ENCODE results near the gene PRDM13. TPM values are rescaled to one million over a fixed set of nuclear protein-coding genes. Genes with fewer than 3 reads are reported as not detected.

Gene PRDM13
- polyA plus RNA-seq, 3 donors from 2014 or later, result not detected

DNA sequence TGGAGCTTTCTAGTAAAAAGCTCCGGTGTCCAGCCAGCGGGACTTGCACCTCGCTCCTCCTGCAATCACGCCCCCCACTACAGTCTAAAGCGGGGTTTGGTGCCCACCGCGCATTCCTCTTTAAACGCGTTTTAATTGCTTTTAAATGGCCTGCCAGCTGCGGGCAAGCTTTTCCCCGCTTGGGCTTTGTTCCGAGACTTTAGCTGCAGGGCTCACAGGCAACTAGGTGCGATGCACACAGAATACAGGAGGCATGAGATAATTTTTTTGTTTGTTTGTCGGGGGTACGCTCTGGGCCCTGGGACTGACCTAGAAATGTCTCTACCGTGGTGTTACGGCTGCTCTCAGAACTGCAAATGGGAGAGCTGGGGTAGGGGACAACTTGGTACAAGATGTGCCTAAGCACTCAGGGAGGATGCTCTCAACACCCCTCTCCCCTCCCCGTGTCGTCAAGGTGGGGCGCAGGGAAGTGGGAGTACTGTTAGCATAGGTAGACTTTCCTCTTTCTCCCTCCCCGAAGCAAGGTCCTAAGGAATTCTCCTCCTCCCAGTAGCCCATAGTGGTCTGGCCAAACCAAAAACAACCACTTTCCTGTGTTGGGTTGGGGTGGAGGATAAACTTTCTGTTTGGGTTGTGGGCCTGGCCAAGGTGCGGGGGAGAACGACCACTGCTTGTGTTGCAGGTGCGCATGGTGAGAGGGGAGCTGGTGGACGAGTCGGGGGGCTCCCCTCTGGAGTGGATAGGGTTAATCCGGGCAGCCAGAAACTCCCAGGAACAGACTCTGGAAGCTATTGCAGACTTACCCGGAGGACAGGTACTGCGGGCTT, 1.6 kb downstream of the PRDM13 start:
- H3K4me1 Mint-ChIP-seq, result peaks cover 36 to 62% of the 10 kb centered on the region in 2 donors
- no peak overlapping the region for H3K27ac Mint-ChIP-seq
- DNase-seq, result no peak
- peaks cover 28 to 58% (median 53%) of the 10 kb centered on the region in 3 donors for H3K27me3 Mint-ChIP-seq (ENCODE audit: low read depth in 3 of 3)
- peaks cover 0 to 4% (median 0%) of the 10 kb centered on the region in 3 donors for H3K36me3 Mint-ChIP-seq
- peaks cover 0 to 24% (median under 1%) of the 10 kb centered on the region in 6 donors for H3K9me3 Mint-ChIP-seq
- H3K4me3 Mint-ChIP-seq, result peak overlapping the region in 2 of 5 donors; percentile 49 to 59

DNA sequence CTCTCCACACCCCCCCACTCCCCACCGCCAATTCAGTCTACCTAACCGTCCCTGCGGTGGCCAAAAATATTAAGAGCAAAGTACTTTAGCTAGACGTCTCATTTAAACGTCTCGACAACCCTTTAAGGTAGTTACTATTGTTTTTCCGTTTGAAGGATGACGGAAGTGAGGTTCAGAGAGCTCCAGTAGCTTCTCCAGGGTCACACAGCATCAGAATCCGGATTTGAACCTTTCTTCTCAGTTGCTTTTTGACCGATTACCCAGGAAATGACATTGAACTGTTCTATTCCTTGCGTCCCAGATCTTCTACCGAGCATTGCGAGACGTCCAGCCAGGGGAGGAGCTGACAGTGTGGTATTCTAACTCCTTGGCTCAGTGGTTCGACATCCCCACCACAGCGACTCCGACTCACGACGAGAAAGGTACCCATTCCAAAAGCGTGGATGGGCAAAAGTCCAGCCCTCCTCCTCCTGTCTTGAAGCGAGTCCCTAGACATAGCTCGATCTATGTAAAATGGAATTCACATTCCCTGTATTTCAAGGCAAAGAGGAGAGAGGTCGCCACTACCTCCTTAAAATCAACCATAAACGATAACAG, 2.4 kb downstream of the PRDM13 start:
- Mint-ChIP-seq H3K27ac (no peak overlapping the region), H3K4me3 (peak overlapping the region in 3 of 5 donors; percentile 2 to 45 (median 34)), H3K4me1 (peaks cover 29 to 54% of the 10 kb centered on the region in 2 donors), H3K36me3 (peaks cover 0 to 4% (median 0%) of the 10 kb centered on the region in 3 donors), H3K27me3 (ENCODE audit: low read depth in 3 of 3) (peaks cover 26 to 54% (median 46%) of the 10 kb centered on the region in 3 donors), H3K9me3 (peaks cover 0 to 24% (median under 1%) of the 10 kb centered on the region in 6 donors)
- no peak for DNase-seq

- peaks cover 16 to 51% (median 46%) of the 10 kb centered on the region in 3 donors for H3K27me3 Mint-ChIP-seq (ENCODE audit: low read depth in 3 of 3)
- H3K9me3 Mint-ChIP-seq, result peaks cover 0 to 24% (median under 1%) of the 10 kb centered on the region in 6 donors
- H3K4me1 Mint-ChIP-seq, result peaks cover 27 to 52% of the 10 kb centered on the region in 2 donors
- H3K4me3 Mint-ChIP-seq, result peak overlapping the region in 4 of 5 donors; percentile 10 to 74 (median 42)
- no peak for DNase-seq
- no peak overlapping the region for H3K27ac Mint-ChIP-seq
- peaks cover 0 to 4% (median 0%) of the 10 kb centered on the region in 3 donors for H3K36me3 Mint-ChIP-seq
Measured at GRCh38 chr6:99609905-99610489, 3.4 kb downstream of the PRDM13 start.

GRCh38 chr6:99611148-99611547, 4.5 kb downstream of the PRDM13 start:
- Mint-ChIP-seq H3K27me3 (ENCODE audit: low read depth in 3 of 3) (peaks cover 10 to 49% (median 43%) of the 10 kb centered on the region in 3 donors), H3K9me3 (peaks cover 0 to 22% (median under 1%) of the 10 kb centered on the region in 6 donors), H3K4me1 (peaks cover 26 to 51% of the 10 kb centered on the region in 2 donors), H3K4me3 (peak overlapping the region in 2 of 5 donors; percentile 18 to 41), H3K27ac (no peak overlapping the region), H3K36me3 (peaks cover 0 to 2% (median 0%) of the 10 kb centered on the region in 3 donors)
- DNase-seq, result no peak

GRCh38 chr6:99612551-99613408, 6.1 kb downstream of the PRDM13 start:
- Mint-ChIP-seq H3K36me3 (no peaks in the 10 kb centered on the region), H3K4me3 (peak overlapping the region; percentile 29 to 73 (median 44)), H3K9me3 (peaks cover 0 to 22% (median 1%) of the 10 kb centered on the region in 6 donors), H3K27ac (no peak overlapping the region), H3K27me3 (ENCODE audit: low read depth in 3 of 3) (peaks cover 12 to 55% (median 41%) of the 10 kb centered on the region in 3 donors), H3K4me1 (peaks cover 22 to 40% of the 10 kb centered on the region in 2 donors)
- no peak for DNase-seq

GRCh38 chr6:99613409-99613704, 6.7 kb downstream of the PRDM13 start:
- H3K36me3 Mint-ChIP-seq, result no peaks in the 10 kb centered on the region
- no peak overlapping the region for H3K27ac Mint-ChIP-seq
- DNase-seq, result peak in 2 of 3 donors; percentile 20 to 45
- H3K4me3 Mint-ChIP-seq, result peak overlapping the region in 2 of 5 donors; percentile 54 to 79
- H3K27me3 Mint-ChIP-seq (ENCODE audit: low read depth in 3 of 3), result peaks cover 14 to 50% (median 47%) of the 10 kb centered on the region in 3 donors
- H3K4me1 Mint-ChIP-seq, result peaks cover 22 to 34% of the 10 kb centered on the region in 2 donors
- peaks cover 0 to 22% (median 1%) of the 10 kb centered on the region in 6 donors for H3K9me3 Mint-ChIP-seq

DNA sequence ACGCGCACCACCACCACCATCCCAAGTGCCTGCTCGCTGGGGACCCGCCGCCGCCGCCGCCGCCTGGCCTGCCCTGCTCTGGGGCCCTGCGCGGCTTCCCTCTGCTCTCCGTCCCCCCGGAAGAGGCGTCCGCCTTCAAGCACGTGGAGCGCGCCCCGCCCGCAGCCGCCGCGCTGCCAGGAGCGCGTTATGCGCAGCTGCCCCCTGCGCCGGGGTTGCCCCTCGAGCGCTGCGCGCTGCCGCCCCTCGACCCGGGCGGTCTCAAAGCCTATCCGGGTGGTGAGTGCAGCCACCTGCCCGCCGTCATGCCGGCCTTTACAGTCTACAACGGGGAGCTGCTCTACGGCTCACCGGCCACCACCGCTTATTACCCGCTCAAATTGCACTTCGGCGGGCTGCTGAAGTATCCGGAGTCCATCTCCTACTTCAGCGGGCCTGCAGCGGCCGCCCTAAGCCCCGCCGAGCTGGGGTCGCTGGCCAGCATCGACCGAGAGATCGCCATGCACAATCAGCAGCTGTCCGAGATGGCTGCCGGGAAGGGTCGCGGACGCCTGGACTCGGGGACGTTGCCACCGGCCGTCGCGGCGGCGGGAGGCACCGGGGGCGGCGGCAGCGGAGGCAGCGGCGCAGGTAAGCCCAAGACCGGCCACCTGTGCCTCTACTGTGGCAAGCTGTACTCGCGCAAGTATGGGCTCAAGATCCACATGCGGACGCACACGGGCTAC, 7.2 kb downstream of the PRDM13 start:
- Mint-ChIP-seq H3K9me3 (peaks cover 0 to 21% (median 1%) of the 10 kb centered on the region in 6 donors), H3K4me3 (peak overlapping the region; percentile 74 to 81 (median 78)), H3K27ac (no peak overlapping the region), H3K36me3 (no peaks in the 10 kb centered on the region), H3K27me3 (ENCODE audit: low read depth in 3 of 3) (peaks cover 11 to 48% (median 44%) of the 10 kb centered on the region in 3 donors), H3K4me1 (peaks cover 22 to 32% of the 10 kb centered on the region in 2 donors)
- peak in 2 of 3 donors; percentile 32 to 33 for DNase-seq

GRCh38 chr6:99614430-99615186, 8.0 kb downstream of the PRDM13 start:
- no peaks in the 10 kb centered on the region for H3K36me3 Mint-ChIP-seq
- H3K27me3 Mint-ChIP-seq (ENCODE audit: low read depth in 3 of 3), result peaks cover 11 to 44% (median 41%) of the 10 kb centered on the region in 3 donors
- H3K27ac Mint-ChIP-seq, result no peak overlapping the region
- peak overlapping the region; percentile 74 to 81 (median 78) for H3K4me3 Mint-ChIP-seq
- H3K4me1 Mint-ChIP-seq, result peaks cover 22 to 26% of the 10 kb centered on the region in 2 donors
- peak in 2 of 3 donors; percentile 15 to 24 for DNase-seq
- peaks cover 0 to 21% (median under 1%) of the 10 kb centered on the region in 6 donors for H3K9me3 Mint-ChIP-seq

DNA sequence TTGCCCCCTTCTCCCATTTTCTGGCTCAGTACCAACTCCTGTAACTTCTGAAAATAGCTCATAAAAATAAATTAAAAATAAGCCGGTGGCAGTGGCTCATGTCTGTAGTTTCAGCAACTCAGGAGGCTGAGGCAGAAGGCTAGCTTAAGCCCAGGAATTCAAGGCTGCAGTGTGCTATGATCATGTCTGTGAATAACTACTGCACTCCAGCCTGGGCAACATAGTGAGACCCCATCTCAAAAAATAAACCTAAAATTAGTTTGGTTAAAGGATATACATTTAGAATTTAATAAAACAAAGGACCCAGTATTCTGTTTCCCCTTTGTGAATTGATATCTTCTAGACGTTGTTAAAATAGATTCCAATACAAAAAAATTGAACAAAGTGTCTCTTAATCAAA, 10.5 kb downstream of the PRDM13 start:
- H3K27ac Mint-ChIP-seq, result no peak overlapping the region
- H3K4me1 Mint-ChIP-seq, result peaks cover 10 to 11% of the 10 kb centered on the region in 2 donors
- H3K36me3 Mint-ChIP-seq, result no peaks in the 10 kb centered on the region
- H3K27me3 Mint-ChIP-seq (ENCODE audit: low read depth in 3 of 3), result peaks cover 15 to 55% (median 35%) of the 10 kb centered on the region in 3 donors
- H3K9me3 Mint-ChIP-seq, result peaks cover 0 to 11% (median 1%) of the 10 kb centered on the region in 6 donors
- no peak overlapping the region for H3K4me3 Mint-ChIP-seq
- no peak for DNase-seq

DNA sequence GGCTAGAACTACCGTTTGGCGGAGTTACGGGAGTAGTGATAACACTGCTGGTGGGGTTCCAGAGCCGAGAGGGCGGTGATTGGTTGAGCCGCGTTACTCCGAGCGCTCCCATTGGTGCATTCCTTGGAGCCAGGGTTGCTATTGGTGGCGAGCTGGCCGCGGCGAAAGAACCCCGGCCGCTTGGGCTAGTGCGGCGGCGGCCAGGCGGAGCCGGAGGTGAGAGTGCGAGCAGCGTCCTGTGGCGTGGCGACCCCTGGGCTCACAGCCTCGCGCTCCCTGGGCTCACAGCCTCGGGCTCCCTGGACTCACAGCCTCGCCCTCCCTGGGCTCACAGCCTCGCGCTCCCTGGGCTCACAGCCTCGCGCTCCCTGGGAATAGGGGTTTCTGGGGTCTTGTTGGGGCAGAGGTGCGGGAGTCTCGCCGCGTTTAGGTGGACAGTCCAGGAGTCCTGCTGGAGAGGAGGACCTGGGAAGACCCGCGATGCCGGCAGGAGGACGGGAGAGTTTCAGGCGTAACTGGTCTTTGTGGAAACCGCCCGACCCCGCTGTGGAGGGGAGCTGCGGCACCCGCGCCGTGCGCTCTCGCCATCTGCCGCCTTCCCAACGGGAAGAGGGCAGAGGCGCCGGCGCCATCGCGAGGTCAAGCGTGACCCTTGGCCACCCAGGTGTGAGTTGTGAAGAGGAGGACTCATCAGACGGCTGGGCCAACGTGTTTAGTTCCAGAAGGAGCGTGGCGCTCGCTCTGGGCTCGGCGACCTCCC, 12.2 kb downstream of the PRDM13 start:
- H3K4me3 Mint-ChIP-seq, result no peak overlapping the region
- DNase-seq, result no peak
- H3K4me1 Mint-ChIP-seq, result peaks cover 10 to 11% of the 10 kb centered on the region in 2 donors
- H3K27ac Mint-ChIP-seq, result no peak overlapping the region
- peaks cover 14 to 58% (median 31%) of the 10 kb centered on the region in 3 donors for H3K27me3 Mint-ChIP-seq (ENCODE audit: low read depth in 3 of 3)
- H3K36me3 Mint-ChIP-seq, result no peaks in the 10 kb centered on the region
- H3K9me3 Mint-ChIP-seq, result peaks cover 0 to 11% (median 1%) of the 10 kb centered on the region in 6 donors

GRCh38 chr6:99619409-99619762, 12.8 kb downstream of the PRDM13 start:
- Mint-ChIP-seq H3K9me3 (peaks cover 0 to 13% (median 1%) of the 10 kb centered on the region in 6 donors), H3K27ac (no peak overlapping the region), H3K4me1 (peaks cover 8 to 9% of the 10 kb centered on the region in 2 donors), H3K36me3 (no peaks in the 10 kb centered on the region), H3K27me3 (ENCODE audit: low read depth in 3 of 3) (peaks cover 14 to 60% (median 29%) of the 10 kb centered on the region in 3 donors), H3K4me3 (no peak overlapping the region)
- no peak for DNase-seq

All from immature natural killer cell (primary cell).